CD14-positive monocyte (primary cell): ENCODE data around the gene DHX32. TPM values are rescaled to one million over a fixed set of nuclear protein-coding genes. Genes with fewer than 3 reads are reported as not detected.
A peak's percentile ranks its signal among the peaks of the same experiment; 100 is the strongest.

Source experiments
- DNase-seq, 3 donors: peaks; one replicate each; pipeline ENCODE4 v3.0.0-alpha.2; 2011 to 2022
- H2AFZ ChIP-seq: 2 replicates; pipeline ENCODE4 v1.6.0; 2012; ENCODE audit warnings: mild to moderate bottlenecking, low read depth, low read length, inconsistent platforms; ENCODE audit not compliant: insufficient read depth, poor library complexity, severe bottlenecking
- H3K27ac ChIP-seq, 2 donors: 1 replicate in 1 of 2; 2 replicates in 1 of 2; pipeline ENCODE4 v1.5.1; 2012 to 2013; ENCODE audit warnings: low read length in 2 of 2, control low read depth in 1 of 2, inconsistent platforms in 1 of 2, low read depth in 1 of 2, mild to moderate bottlenecking in 1 of 2
- H3K27me3 ChIP-seq, 2 donors: one replicate each; pipeline versions ENCODE4 v1.6.0 to v1.6.1; 2011 to 2013; ENCODE audit warnings: low read length in 2 of 2; ENCODE audit not compliant: control insufficient read depth in 2 of 2, insufficient read depth in 2 of 2
- H3K36me3 ChIP-seq, 2 donors: replicated peaks in 1 of 2; 1 replicate in 1 of 2; 2 replicates in 1 of 2; pipeline versions ENCODE4 v1.5.1 to v1.6.1; 2012 to 2013; ENCODE audit warnings: low read length in 2 of 2, control low read depth in 1 of 2, inconsistent platforms in 1 of 2, mild to moderate bottlenecking in 1 of 2; ENCODE audit not compliant: insufficient read depth in 2 of 2, control insufficient read depth in 1 of 2
- H3K4me1 ChIP-seq, 2 donors: 1 replicate in 1 of 2; 2 replicates in 1 of 2; pipeline versions ENCODE4 v1.5.1 to v1.6.1; 2012 to 2013; ENCODE audit warnings: low read length in 2 of 2, control low read depth in 1 of 2, inconsistent platforms in 1 of 2, mild to moderate bottlenecking in 1 of 2, moderate library complexity in 1 of 2; ENCODE audit not compliant: insufficient read depth in 2 of 2, control insufficient read depth in 1 of 2
- H3K4me2 ChIP-seq: replicated peaks from 2 replicates; pipeline ENCODE3; 2012; ENCODE audit warnings: low read length, moderate library complexity, mild to moderate bottlenecking; ENCODE audit not compliant: poor library complexity, severe bottlenecking; ENCODE audit errors: extremely low read depth
- H3K4me3 ChIP-seq, 3 experiments: fragments of 200-600 bp in 1 of 3; sonication (generic) in 1 of 3; replicated peaks in 1 of 3; 1 replicate in 2 of 3; 2 replicates in 1 of 3; pipeline ENCODE4 v1.5.1; 2011 to 2013; ENCODE audit warnings: low read length in 3 of 3, mild to moderate bottlenecking in 3 of 3, control low read depth in 2 of 3, low read depth in 2 of 3, inconsistent platforms in 1 of 3, moderate library complexity in 1 of 3
- H3K79me2 ChIP-seq: 2 replicates; pipeline ENCODE4 v1.6.0; 2012; ENCODE audit warnings: mild to moderate bottlenecking, control low read depth, inconsistent platforms, low read length, moderate library complexity; ENCODE audit not compliant: insufficient read depth
- H3K9ac ChIP-seq: 2 replicates; pipeline ENCODE4 v1.6.0; 2017; ENCODE audit warnings: low read length, mild to moderate bottlenecking; ENCODE audit not compliant: insufficient read depth, poor library complexity, severe bottlenecking
- H3K9me3 ChIP-seq, 2 donors: replicated peaks in 1 of 2; 1 replicate in 1 of 2; 2 replicates in 1 of 2; pipeline versions ENCODE4 v1.5.1 to v1.6.1; 2012 to 2013; ENCODE audit warnings: low read length in 2 of 2, control low read depth in 1 of 2; ENCODE audit not compliant: control insufficient read depth in 1 of 2, insufficient read depth in 1 of 2
- H4K20me1 ChIP-seq: 2 replicates; pipeline ENCODE4 v1.6.0; 2012; ENCODE audit warnings: mild to moderate bottlenecking, low read length, control low read depth, moderate library complexity; ENCODE audit not compliant: insufficient read depth
- H3K27ac Mint-ChIP-seq, 7 donors: one replicate each; pipeline ENCODE4 v1.8.0; 2020; ENCODE audit warnings: mild to moderate bottlenecking in 7 of 7, mixed read lengths in 7 of 7, moderate library complexity in 6 of 7, inconsistent platforms in 2 of 7
- H3K27me3 Mint-ChIP-seq, 3 donors: one replicate each; pipeline ENCODE4 v1.8.0; 2021 to 2022; ENCODE audit warnings: low read depth in 3 of 3, mild to moderate bottlenecking in 3 of 3, mixed read lengths in 3 of 3, moderate library complexity in 3 of 3, inconsistent platforms in 1 of 3
- H3K36me3 Mint-ChIP-seq, 2 donors: one replicate each; pipeline ENCODE4 v1.8.0; 2020; ENCODE audit warnings: mixed read lengths in 2 of 2, inconsistent platforms in 1 of 2, mild to moderate bottlenecking in 1 of 2
- H3K4me1 Mint-ChIP-seq: one replicate; pipeline ENCODE4 v1.8.0; 2020; ENCODE audit warnings: mild to moderate bottlenecking, mixed read lengths
- H3K4me3 Mint-ChIP-seq, 2 donors: one replicate each; pipeline ENCODE4 v1.8.0; 2020; ENCODE audit warnings: mild to moderate bottlenecking in 2 of 2, mixed read lengths in 2 of 2, moderate library complexity in 1 of 2
- H3K9me3 Mint-ChIP-seq, 7 donors: one replicate each; pipeline ENCODE4 v1.8.0; 2020 to 2022; ENCODE audit warnings: mixed read lengths in 7 of 7, mild to moderate bottlenecking in 6 of 7, moderate library complexity in 6 of 7, inconsistent platforms in 2 of 7
- WGBS: methylation state at CpG from one replicate; pipeline ENCODE4 v1.1.5; 2013; ENCODE audit warnings: missing lambda C conversion rate; ENCODE audit not compliant: insufficient coverage; 5-methylcytosine and 5-hydroxymethylcytosine counted together
- intact Hi-C, 2 donors: fragments of 100-400 bp; cut with micrococcal nuclease; formaldehyde crosslinking; loops; one replicate each; pipeline versions ENCODE4 v1.15.0 to v1.15.1; 2023
- polyA plus RNA-seq, 3 donors: library from polyadenylated mRNA; depleted of rRNA in 1 of 3; unstranded in 2 of 3; stranded (reverse) in 1 of 3; fragments of 300-500 nt in 2 of 3; fragments of >200 nt in 1 of 3; fragmentation: Illumina TruSeq in 2 of 3; gene quantifications; 1 replicate in 2 of 3; 2 replicates in 1 of 3; pipeline ENCODE4 v1.2.3, GENCODE V29; 2012 to 2021
- TF ChIP-seq, protein P1 (sequence below): fragments of 200-600 bp; IDR thresholded peaks from one replicate; pipeline ENCODE4 v1.8.0; 2022; ENCODE audit warnings: antibody characterized with exemption, mild to moderate bottlenecking

Gene DHX32
- polyA plus RNA-seq, 3 donors: 6.0 to 20.5 (median 16.4) TPM

DNA sequence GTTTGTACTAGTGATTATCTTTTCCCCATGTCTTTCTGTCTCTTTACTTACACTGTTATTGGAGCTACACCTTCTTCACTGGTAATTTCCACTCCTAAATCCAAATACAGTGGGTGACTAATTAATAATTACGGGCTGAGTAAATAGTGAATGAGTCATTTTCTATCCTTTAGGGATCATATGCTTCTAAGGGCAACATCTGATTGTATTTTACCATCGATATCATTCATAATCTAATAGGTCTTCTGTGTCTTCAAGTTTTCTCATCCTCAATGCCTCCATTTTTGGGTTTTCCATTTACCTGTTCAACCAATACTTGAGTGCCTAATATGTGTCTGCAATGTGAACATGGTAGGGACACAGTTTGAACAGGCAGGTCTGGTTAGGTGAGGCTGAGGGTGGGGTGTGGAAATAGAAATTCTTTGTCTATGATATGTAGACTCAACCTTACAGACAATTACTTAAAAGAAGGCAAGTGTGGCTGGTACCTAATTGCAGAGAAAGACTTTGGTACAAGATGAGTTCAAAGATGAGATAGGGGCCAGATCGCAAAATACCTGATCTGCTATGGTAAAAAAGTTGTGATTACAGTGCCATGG, 5.9 kb upstream of the DHX32 start:
- no CpG with 5 or more reads among the region's 3 CpGs for WGBS
- no peak overlapping the region for H2AFZ ChIP-seq

DNA sequence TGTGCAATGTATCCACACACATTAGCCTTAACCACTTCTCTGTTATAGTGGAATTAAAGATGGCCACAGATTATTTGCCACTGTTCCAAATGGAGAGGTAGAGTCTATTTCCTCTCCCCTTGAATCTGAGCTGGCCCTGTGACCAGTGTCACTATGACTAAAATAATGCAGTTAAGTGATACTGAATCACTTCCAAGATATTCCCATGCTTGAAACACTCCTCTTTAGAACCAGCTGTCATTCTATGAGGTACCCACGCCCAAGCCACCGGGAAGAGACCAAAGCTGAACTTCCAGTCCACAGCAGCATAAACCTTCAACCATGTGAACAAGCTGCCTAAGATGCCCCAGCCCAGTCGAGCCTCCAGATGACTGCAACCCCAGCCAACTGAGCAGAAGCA, 2.1 kb upstream of the DHX32 start:
- intact Hi-C loops: no loop called here
- Histone ChIP-seq H3K79me2 (no peaks in the 10 kb centered on the region), H3K4me1 (no peaks in the 10 kb centered on the region), H3K36me3 (peaks cover 5 to 28% of the 10 kb centered on the region in 2 donors), H3K27me3 (no peaks in the 10 kb centered on the region), H2AFZ (no peak overlapping the region), H3K4me3 (no peak overlapping the region), H3K9me3 (no peaks in the 10 kb centered on the region), H3K27ac (no peak overlapping the region), H3K4me2 (no peak overlapping the region), H4K20me1 (peaks cover 5% of the 10 kb centered on the region), H3K9ac (no peak overlapping the region)
- no peak for DNase-seq
- no peaks in the 10 kb centered on the region for H3K4me1 Mint-ChIP-seq
- no peak overlapping the region for H3K4me3 Mint-ChIP-seq
- peak overlapping the region in 1 of 7 donors; percentile 27 for H3K27ac Mint-ChIP-seq
- WGBS: no CpG with 5 or more reads among the region's 3 CpGs
- TF ChIP-seq, protein P1, sequence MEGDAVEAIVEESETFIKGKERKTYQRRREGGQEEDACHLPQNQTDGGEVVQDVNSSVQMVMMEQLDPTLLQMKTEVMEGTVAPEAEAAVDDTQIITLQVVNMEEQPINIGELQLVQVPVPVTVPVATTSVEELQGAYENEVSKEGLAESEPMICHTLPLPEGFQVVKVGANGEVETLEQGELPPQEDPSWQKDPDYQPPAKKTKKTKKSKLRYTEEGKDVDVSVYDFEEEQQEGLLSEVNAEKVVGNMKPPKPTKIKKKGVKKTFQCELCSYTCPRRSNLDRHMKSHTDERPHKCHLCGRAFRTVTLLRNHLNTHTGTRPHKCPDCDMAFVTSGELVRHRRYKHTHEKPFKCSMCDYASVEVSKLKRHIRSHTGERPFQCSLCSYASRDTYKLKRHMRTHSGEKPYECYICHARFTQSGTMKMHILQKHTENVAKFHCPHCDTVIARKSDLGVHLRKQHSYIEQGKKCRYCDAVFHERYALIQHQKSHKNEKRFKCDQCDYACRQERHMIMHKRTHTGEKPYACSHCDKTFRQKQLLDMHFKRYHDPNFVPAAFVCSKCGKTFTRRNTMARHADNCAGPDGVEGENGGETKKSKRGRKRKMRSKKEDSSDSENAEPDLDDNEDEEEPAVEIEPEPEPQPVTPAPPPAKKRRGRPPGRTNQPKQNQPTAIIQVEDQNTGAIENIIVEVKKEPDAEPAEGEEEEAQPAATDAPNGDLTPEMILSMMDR: no peak
- H3K36me3 Mint-ChIP-seq: peaks cover 16 to 23% of the 10 kb centered on the region in 2 donors
- H3K27me3 Mint-ChIP-seq: no peaks in the 10 kb centered on the region
- peaks cover 0 to 5% (median 0%) of the 10 kb centered on the region in 7 donors for H3K9me3 Mint-ChIP-seq

More for the DNA sequence above, 5.9 kb upstream of the DHX32 start:
- H3K4me2 ChIP-seq: no peak overlapping the region
- no peaks in the 10 kb centered on the region for H3K9me3 ChIP-seq
- Mint-ChIP-seq H3K4me1 (peaks cover 2% of the 10 kb centered on the region), H3K27ac (no peak overlapping the region), H3K4me3 (no peak overlapping the region), H3K36me3 (peaks cover 1 to 2% of the 10 kb centered on the region in 2 donors), H3K27me3 (no peaks in the 10 kb centered on the region), H3K9me3 (no peaks in the 10 kb centered on the region)
- no peak overlapping the region for H3K9ac ChIP-seq
- H4K20me1 ChIP-seq: peaks cover 5% of the 10 kb centered on the region
- intact Hi-C loops: no loop called here
- no peak overlapping the region for H3K27ac ChIP-seq
- no peaks in the 10 kb centered on the region for H3K79me2 ChIP-seq
- no peaks in the 10 kb centered on the region for H3K27me3 ChIP-seq
- peaks cover 0 to 13% of the 10 kb centered on the region in 2 donors for H3K36me3 ChIP-seq
- H3K4me1 ChIP-seq: no peaks in the 10 kb centered on the region
- H3K4me3 ChIP-seq: no peak overlapping the region
- TF ChIP-seq, protein P1: no peak
- DNase-seq: no peak
